Right atrium auricular region (tissue), 2 donors: Measurements from ENCODE around the gene RPL29. TPM values are rescaled to one million over a fixed set of nuclear protein-coding genes. Genes with fewer than 3 reads are reported as not detected.
"Not testable (repeated sequence)": the region's sequence is repeated elsewhere in the genome, so short reads cannot be mapped to it uniquely, and the experiment has no call there.

Experiments used
- DNase-seq: peaks from one replicate; pipeline ENCODE4 v3.0.0-alpha.2; 2019; ENCODE audit warnings: low spot score
- H3K27ac ChIP-seq, 2 donors: fragments of 200-600 bp; sonication (generic); 1 replicate in 1 of 2; 2 replicates in 1 of 2; pipeline ENCODE4 v1.5.1; 2016 to 2019
- H3K27me3 ChIP-seq, 2 donors: fragments of 200-600 bp; sonication (generic); one replicate each; pipeline versions ENCODE4 v1.5.1 to v1.6.0; 2017 to 2019
- H3K36me3 ChIP-seq: fragments of 200-600 bp; sonication (generic); one replicate; pipeline ENCODE4 v1.5.1; 2016
- H3K4me1 ChIP-seq, 2 donors: fragments of 200-600 bp; sonication (generic); one replicate each; pipeline versions ENCODE4 v1.5.1 to v1.6.0; 2017 to 2019
- H3K4me3 ChIP-seq, 2 donors: fragments of 200-600 bp; sonication (generic); 1 replicate in 1 of 2; 2 replicates in 1 of 2; pipeline ENCODE4 v1.5.1; 2017 to 2019; ENCODE audit warnings: mild to moderate bottlenecking in 1 of 2, moderate library complexity in 1 of 2
- H3K9me3 ChIP-seq, 2 donors: fragments of 200-600 bp; sonication (generic); one replicate each; pipeline ENCODE4 v1.5.1; 2019
- total RNA-seq, 2 donors: library from RNA; depleted of rRNA; stranded (reverse); fragments of >200 nt; gene quantifications; one replicate each; pipeline ENCODE4 v1.1.0, GENCODE V29; 2016
- TF ChIP-seq, protein P1 (sequence below), 2 donors: fragments of 200-600 bp; sonication (generic); IDR thresholded peaks; one replicate each; pipeline ENCODE4 v1.5.1; 2019; ENCODE audit warnings: antibody characterized with exemption in 2 of 2

Gene RPL29
- total RNA-seq, 2 donors from 2014 or later, result 658 to 1,017 TPM

DNA sequence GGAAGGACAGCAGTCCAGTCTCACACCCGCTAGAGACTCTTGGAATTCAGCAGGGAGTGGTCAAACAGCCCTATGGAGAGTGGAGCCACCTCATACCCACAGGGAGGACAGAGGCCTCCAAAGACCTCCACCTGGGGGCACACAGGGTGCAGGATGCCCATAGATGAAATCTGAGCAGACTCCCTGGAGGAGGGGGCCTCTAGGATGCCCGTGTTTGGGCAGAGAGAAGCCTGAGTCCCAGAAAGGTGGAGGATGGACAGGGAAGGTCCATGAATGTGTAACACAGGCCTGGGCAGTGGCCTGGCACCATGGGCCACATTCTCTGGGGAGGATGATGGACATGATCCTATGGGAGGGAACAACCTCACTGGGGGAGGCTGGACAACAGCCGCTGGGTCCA is 39.0 kb upstream of the RPL29 start:
- Histone ChIP-seq H3K27ac (no peak overlapping the region), H3K36me3 (no peaks in the 10 kb centered on the region), H3K9me3 (no peaks in the 10 kb centered on the region), H3K4me3 (no peak overlapping the region), H3K27me3 (no peaks in the 10 kb centered on the region), H3K4me1 (peaks cover 0 to 24% of the 10 kb centered on the region in 2 donors)
- DNase-seq, result no peak
- TF ChIP-seq, protein P1, sequence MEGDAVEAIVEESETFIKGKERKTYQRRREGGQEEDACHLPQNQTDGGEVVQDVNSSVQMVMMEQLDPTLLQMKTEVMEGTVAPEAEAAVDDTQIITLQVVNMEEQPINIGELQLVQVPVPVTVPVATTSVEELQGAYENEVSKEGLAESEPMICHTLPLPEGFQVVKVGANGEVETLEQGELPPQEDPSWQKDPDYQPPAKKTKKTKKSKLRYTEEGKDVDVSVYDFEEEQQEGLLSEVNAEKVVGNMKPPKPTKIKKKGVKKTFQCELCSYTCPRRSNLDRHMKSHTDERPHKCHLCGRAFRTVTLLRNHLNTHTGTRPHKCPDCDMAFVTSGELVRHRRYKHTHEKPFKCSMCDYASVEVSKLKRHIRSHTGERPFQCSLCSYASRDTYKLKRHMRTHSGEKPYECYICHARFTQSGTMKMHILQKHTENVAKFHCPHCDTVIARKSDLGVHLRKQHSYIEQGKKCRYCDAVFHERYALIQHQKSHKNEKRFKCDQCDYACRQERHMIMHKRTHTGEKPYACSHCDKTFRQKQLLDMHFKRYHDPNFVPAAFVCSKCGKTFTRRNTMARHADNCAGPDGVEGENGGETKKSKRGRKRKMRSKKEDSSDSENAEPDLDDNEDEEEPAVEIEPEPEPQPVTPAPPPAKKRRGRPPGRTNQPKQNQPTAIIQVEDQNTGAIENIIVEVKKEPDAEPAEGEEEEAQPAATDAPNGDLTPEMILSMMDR (IDR thresholded peaks at IDR 0.05), result no peak

DNA sequence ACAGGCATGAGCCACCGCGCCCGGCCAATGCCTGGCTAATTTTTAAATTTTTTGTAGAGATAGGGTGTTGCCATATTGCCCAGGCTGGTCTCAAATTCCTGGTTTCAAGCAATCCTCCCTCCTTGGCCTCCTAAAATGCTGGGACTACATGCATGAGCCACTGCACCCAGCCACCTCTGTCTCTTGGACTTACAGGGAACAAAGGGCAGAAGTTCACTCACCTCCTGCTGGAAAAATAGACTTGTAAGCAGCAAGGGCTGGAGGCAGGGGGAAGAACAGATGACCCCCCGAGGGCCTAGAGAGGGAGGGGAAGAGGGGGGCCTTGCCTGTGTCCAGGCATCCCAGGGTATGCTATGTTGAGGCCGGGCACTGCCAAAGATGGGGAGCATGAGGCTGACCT is 38.5 kb upstream of the RPL29 start:
- Histone ChIP-seq H3K4me1 (peaks cover 0 to 23% of the 10 kb centered on the region in 2 donors), H3K27me3 (no peaks in the 10 kb centered on the region), H3K27ac (no peak overlapping the region), H3K4me3 (no peak overlapping the region), H3K9me3 (no peaks in the 10 kb centered on the region), H3K36me3 (no peaks in the 10 kb centered on the region)
- TF ChIP-seq, protein P1 (IDR thresholded peaks at IDR 0.05), result no peak
- DNase-seq, result no peak

DNA sequence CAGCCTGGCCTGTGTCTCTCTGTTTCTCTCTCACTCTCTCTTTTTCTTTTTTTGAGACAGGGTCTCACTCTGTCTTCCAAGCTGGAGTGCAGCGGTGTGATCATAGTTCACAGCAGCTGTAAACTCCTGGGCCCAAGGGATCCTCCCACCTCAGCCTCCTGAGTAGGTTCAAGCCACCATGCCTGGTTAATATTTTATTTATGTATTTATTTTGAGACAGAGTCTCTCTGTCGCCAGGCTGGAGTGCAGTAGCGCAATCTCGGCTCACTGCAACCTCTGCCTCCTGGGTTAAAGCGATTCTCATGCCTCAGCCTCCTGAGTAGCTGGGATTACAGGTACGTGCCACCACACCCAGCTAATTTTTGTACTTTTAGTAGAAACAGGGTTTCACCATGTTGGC is 38.1 kb upstream of the RPL29 start:
- H3K27me3 ChIP-seq, H3K4me3 ChIP-seq, H3K9me3 ChIP-seq, DNase-seq, H3K36me3 ChIP-seq: not testable (repeated sequence)
- H3K4me1 ChIP-seq, result peaks cover 0 to 25% of the 10 kb centered on the region in 2 donors
- H3K27ac ChIP-seq, result peak overlapping the region in 1 of 2 donors; percentile 50

DNA sequence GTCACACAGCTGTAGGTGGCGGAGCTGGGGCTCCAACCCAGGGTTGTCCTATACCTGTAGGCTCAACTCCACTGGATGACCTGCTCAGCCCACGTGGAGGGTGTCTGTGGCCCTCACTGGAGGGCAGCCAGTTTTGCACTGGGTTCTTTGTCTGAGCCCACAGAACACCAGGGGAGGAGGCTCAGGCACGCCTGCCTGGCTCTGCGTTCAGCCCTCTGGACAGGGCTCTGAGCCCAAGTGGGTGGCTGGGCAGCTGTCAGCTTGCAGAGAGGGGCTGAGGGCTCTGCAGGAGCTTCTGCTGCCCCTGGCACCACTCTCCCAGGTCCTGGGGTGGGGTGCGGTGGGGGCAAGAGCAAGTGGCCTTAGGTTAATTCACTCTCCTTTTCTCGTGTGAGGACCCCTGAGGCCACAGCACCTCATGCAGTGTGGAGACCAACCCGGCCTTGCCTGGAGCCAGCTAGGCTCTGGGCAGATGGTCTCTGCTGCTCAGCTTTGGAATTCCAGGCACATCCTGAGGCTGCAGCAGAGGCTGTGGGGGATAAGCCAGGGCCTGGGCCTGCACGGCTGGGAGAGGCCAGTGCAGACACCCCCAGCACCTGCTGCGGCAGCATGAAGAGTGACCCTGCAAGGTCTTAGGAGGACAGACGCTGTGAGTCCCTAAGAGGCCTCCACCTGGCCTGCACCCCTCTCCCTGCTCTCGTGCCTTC is 37.2 kb upstream of the RPL29 start:
- Histone ChIP-seq H3K9me3 (no peaks in the 10 kb centered on the region), H3K27me3 (no peaks in the 10 kb centered on the region), H3K36me3 (no peaks in the 10 kb centered on the region), H3K4me3 (no peak overlapping the region), H3K27ac (peak overlapping the region; percentile 33 to 50), H3K4me1 (peaks cover 0 to 32% of the 10 kb centered on the region in 2 donors)
- DNase-seq, result no peak
- TF ChIP-seq, protein P1 (IDR thresholded peaks at IDR 0.05), result no peak

DNA sequence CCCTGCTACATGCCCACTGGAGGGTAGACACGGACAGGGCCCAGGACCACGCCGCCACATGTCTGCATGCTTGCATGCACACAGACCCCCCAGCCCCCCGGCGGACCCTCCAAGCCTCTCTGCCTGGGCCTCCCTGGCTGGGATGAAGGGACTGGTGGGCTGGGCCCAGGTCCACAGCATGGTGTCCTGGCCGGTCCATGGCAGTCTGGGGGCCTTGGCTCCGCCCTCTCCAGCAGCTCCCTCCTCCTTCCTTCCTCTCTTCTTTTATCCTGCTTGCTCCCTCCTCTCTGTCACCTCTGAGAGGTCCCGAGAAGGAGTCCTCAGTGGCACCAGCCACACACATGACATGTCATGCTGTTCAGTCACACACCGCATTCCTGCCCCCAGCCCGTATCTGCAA is 36.2 kb upstream of the RPL29 start:
- Histone ChIP-seq H3K36me3 (no peaks in the 10 kb centered on the region), H3K4me1 (peaks cover 0 to 32% of the 10 kb centered on the region in 2 donors), H3K9me3 (no peaks in the 10 kb centered on the region), H3K4me3 (no peak overlapping the region), H3K27ac (peak overlapping the region; percentile 21 to 33), H3K27me3 (no peaks in the 10 kb centered on the region)
- no peak for DNase-seq
- TF ChIP-seq, protein P1 (IDR thresholded peaks at IDR 0.05), result no peak

DNA sequence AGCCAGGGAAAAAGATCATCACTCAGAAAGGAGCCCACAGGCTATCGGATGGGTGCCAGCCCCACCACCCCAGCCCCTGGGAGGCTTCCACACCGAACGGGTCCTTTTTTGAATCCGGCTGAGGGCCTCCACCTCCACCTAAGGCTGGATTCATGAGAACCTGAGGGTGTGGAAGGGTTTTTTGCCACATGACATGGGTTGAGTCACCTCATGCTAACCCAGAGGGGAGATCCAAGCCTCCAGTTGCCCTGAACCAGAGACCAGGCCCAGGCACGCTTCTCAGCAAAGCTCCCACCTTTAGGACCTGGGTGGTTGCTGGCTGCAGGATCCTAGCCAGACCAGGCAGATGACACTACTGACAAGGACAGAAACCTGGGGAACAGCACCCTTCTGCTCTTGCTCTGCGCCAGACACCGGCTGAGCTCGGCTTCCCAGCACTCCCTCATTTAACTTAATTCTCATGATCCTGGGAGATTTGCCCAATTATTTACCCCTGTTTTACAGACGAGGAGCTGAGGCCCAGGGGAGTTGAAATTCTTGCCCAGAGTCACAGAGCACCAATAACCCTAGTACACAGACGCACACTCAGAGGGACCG is 35.1 kb upstream of the RPL29 start:
- Histone ChIP-seq H3K27ac (peak overlapping the region; percentile 79 to 96), H3K4me1 (peaks cover 0 to 39% of the 10 kb centered on the region in 2 donors), H3K27me3 (no peaks in the 10 kb centered on the region), H3K9me3 (no peaks in the 10 kb centered on the region), H3K36me3 (no peaks in the 10 kb centered on the region), H3K4me3 (no peak overlapping the region)
- TF ChIP-seq, protein P1 (IDR thresholded peaks at IDR 0.05), result no peak
- no peak for DNase-seq
